PC-3 (cell line): ENCODE results near the gene DIP2B. TPM values are rescaled to one million over a fixed set of nuclear protein-coding genes. Genes with fewer than 3 reads are reported as not detected.

Experiments used
- ATAC-seq: fragments of 200-7000 bp; cut with Tn5 transposase; 2 replicates; pipeline ENCODE4 v1.9.1; 2020; ENCODE audit warnings: mild to moderate bottlenecking, moderate library complexity
- BruUV-seq: library from RNA; stranded (reverse); fragments of 400-500 nt; replicated peaks from 2 replicates; lab custom pipeline; 2021; lab: Mats Ljungman, UMichigan
- CTCF ChIA-PET: fragments of 300-600 bp; sonication (Branson Sonifier 250); formaldehyde crosslinking; loops from one replicate; lab custom pipeline; 2022; ENCODE audit warnings: antibody characterized with exemption; lab: Charles Lee
- POLR2A ChIA-PET: fragments of 300-600 bp; sonication (Branson Sonifier 250); formaldehyde crosslinking; loops from one replicate; lab custom pipeline; 2022; ENCODE audit warnings: antibody characterized with exemption; ENCODE audit not compliant: unreplicated experiment; lab: Charles Lee
- DNase-seq: peaks from one replicate; pipeline ENCODE4 v3.0.0-alpha.2; 2015
- H2AFZ ChIP-seq: fragments of 300-600 bp; sonication (generic); 2 replicates; pipeline ENCODE4 v1.6.0; 2016; ENCODE audit warnings: antibody characterized with exemption, low read length
- H3F3A ChIP-seq: fragments of 300-600 bp; sonication (generic); one replicate; pipeline ENCODE4 v1.6.0; 2017; ENCODE audit warnings: antibody characterized with exemption, low read length, control low read depth, mild to moderate bottlenecking; ENCODE audit not compliant: unreplicated experiment
- H3K27ac ChIP-seq: fragments of 300-600 bp; sonication (generic); 2 replicates; pipeline ENCODE4 v1.5.1; 2016; ENCODE audit warnings: mild to moderate bottlenecking, low read length
- H3K27me3 ChIP-seq: fragments of 300-600 bp; sonication (generic); 2 replicates; pipeline ENCODE4 v1.6.1; 2016; ENCODE audit warnings: low read length, mixed read lengths
- H3K36me3 ChIP-seq: fragments of 300-600 bp; sonication (generic); 2 replicates; pipeline ENCODE4 v1.6.1; 2016; ENCODE audit warnings: low read depth, mixed run types, low read length, mixed read lengths
- H3K4me1 ChIP-seq: fragments of 300-600 bp; sonication (generic); 2 replicates; pipeline ENCODE4 v1.5.1; 2016; ENCODE audit warnings: low read length; ENCODE audit not compliant: insufficient read depth
- H3K4me2 ChIP-seq: fragments of 300-600 bp; sonication (generic); 2 replicates; pipeline ENCODE4 v1.6.0; 2016; ENCODE audit warnings: low read length
- H3K4me3 ChIP-seq: fragments of 300-600 bp; sonication (generic); 2 replicates; pipeline ENCODE4 v1.5.1; 2016; ENCODE audit warnings: mild to moderate bottlenecking, low read length, mixed read lengths
- H3K79me2 ChIP-seq: fragments of 300-600 bp; sonication (generic); 2 replicates; pipeline ENCODE4 v1.6.1; 2017; ENCODE audit warnings: low read length, mixed read lengths
- H3K9ac ChIP-seq: fragments of 300-600 bp; sonication (generic); 2 replicates; pipeline ENCODE4 v1.6.0; 2016; ENCODE audit warnings: mild to moderate bottlenecking, low read length
- H3K9me2 ChIP-seq: fragments of 300-600 bp; sonication (generic); replicated peaks from 2 replicates; pipeline ENCODE4 v1.6.1; 2016; ENCODE audit warnings: mixed run types, low read length, mixed read lengths
- H3K9me3 ChIP-seq: fragments of 300-600 bp; sonication (generic); 2 replicates; pipeline ENCODE4 v1.6.1; 2016; ENCODE audit warnings: low read length, mixed read lengths
- H4K20me1 ChIP-seq: fragments of 300-600 bp; sonication (generic); 2 replicates; pipeline ENCODE4 v1.6.1; 2016; ENCODE audit warnings: low read length, mixed read lengths
- CTCF ChIP-seq: fragments of 300-600 bp; sonication (generic); conservative IDR thresholded peaks from 2 replicates; pipeline ENCODE4 v1.5.1; 2017; ENCODE audit warnings: antibody characterized with exemption, low read depth, mild to moderate bottlenecking, low read length
- EZH2 ChIP-seq: fragments of 300-600 bp; sonication (generic); IDR thresholded peaks from one replicate; pipeline ENCODE4 v1.6.1; 2017; ENCODE audit warnings: antibody characterized with exemption, mild to moderate bottlenecking, low read length; ENCODE audit not compliant: unreplicated experiment
- EZH2phosphoT487 ChIP-seq: fragments of 300-600 bp; sonication (generic); IDR thresholded peaks from 2 replicates; pipeline ENCODE4 v1.6.1; 2018; ENCODE audit warnings: mild to moderate bottlenecking, antibody characterized with exemption, low read length, borderline replicate concordance
- intact Hi-C: fragments of 100-400 bp; cut with micrococcal nuclease; formaldehyde crosslinking; loops from 2 replicates; pipeline ENCODE4 v1.9.0; 2023
- total RNA-seq: library from RNA; depleted of rRNA; stranded (reverse); fragments of >200 nt; gene quantifications from 2 replicates; pipeline ENCODE4 v1.2.3, GENCODE V29; 2014

DIP2B gene
- total RNA-seq, 1 experiment from 2014 or later: 36.3 TPM

- POLR2A ChIA-PET: no interaction called here
- no peak for ATAC-seq
Observed at GRCh38 chr12:50745861-50746260, 241.1 kb downstream of the DIP2B start.

GRCh38 chr12:50746431-50746830 lies 241.6 kb downstream of the DIP2B start:
- POLR2A ChIA-PET: no interaction called here
- H3K36me3 ChIP-seq: peaks cover 42% of the 10 kb centered on the region
- no peak overlapping the region for H3K4me2 ChIP-seq
- H3K9ac ChIP-seq: no peak overlapping the region
- H3K9me2 ChIP-seq: no peaks in the 10 kb centered on the region
- no peaks in the 10 kb centered on the region for H3F3A ChIP-seq
- TF ChIP-seq CTCF (no peak), EZH2 (no peak), EZH2phosphoT487 (no peak)
- intact Hi-C loops: no loop called here
- H4K20me1 ChIP-seq: no peaks in the 10 kb centered on the region
- no peaks in the 10 kb centered on the region for H3K79me2 ChIP-seq
- H3K4me1 ChIP-seq: no peaks in the 10 kb centered on the region
- no peaks in the 10 kb centered on the region for H3K9me3 ChIP-seq
- H3K4me3 ChIP-seq: no peak overlapping the region
- no peak for DNase-seq
- no TSS peak for BruUV-seq
- CTCF ChIA-PET: no interaction called here
- no peak overlapping the region for H2AFZ ChIP-seq
- H3K27ac ChIP-seq: no peak overlapping the region
- H3K27me3 ChIP-seq: no peaks in the 10 kb centered on the region
- ATAC-seq: no peak

More at GRCh38 chr12:50745861-50746260, 241.1 kb downstream of the DIP2B start:
- DNase-seq: no peak
- Histone ChIP-seq H3F3A (no peaks in the 10 kb centered on the region), H3K4me1 (no peaks in the 10 kb centered on the region), H3K36me3 (peaks cover 47% of the 10 kb centered on the region), H4K20me1 (no peaks in the 10 kb centered on the region), H3K79me2 (no peaks in the 10 kb centered on the region), H3K4me3 (no peak overlapping the region), H2AFZ (no peak overlapping the region), H3K9me3 (no peaks in the 10 kb centered on the region), H3K9me2 (no peaks in the 10 kb centered on the region), H3K4me2 (no peak overlapping the region), H3K27me3 (no peaks in the 10 kb centered on the region), H3K27ac (no peak overlapping the region), H3K9ac (no peak overlapping the region)
- no TSS peak for BruUV-seq
- intact Hi-C loops: no loop called here
- TF ChIP-seq CTCF (no peak), EZH2phosphoT487 (no peak), EZH2 (no peak)
- CTCF ChIA-PET: no interaction called here

GRCh38 chr12:50747817-50748216 lies 243.0 kb downstream of the DIP2B start:
- H3K27me3 ChIP-seq: no peaks in the 10 kb centered on the region
- no peaks in the 10 kb centered on the region for H3F3A ChIP-seq
- CTCF ChIA-PET: no interaction called here
- no peaks in the 10 kb centered on the region for H4K20me1 ChIP-seq
- no peak overlapping the region for H3K9ac ChIP-seq
- no peak overlapping the region for H2AFZ ChIP-seq
- no peaks in the 10 kb centered on the region for H3K4me1 ChIP-seq
- no peak overlapping the region for H3K4me3 ChIP-seq
- TF ChIP-seq EZH2: no peak
- TF ChIP-seq CTCF: no peak
- TF ChIP-seq EZH2phosphoT487: no peak
- H3K9me2 ChIP-seq: no peaks in the 10 kb centered on the region
- no peaks in the 10 kb centered on the region for H3K9me3 ChIP-seq
- no peak overlapping the region for H3K4me2 ChIP-seq
- no peak overlapping the region for H3K27ac ChIP-seq
- H3K79me2 ChIP-seq: no peaks in the 10 kb centered on the region
- intact Hi-C loops: no loop called here
- H3K36me3 ChIP-seq: peaks cover 36% of the 10 kb centered on the region
- BruUV-seq: no TSS peak
- DNase-seq: no peak
- POLR2A ChIA-PET: no interaction called here
- ATAC-seq: no peak
